Uterus (tissue), 2 donors: ENCODE results near the gene PLA2G4B.

Experiments used
- POLR2A ChIP-seq, 2 donors: fragments of 450-650 bp; IDR thresholded peaks; one replicate each; pipeline ENCODE4 v1.6.1; 2016; ENCODE audit warnings: antibody characterized with exemption in 2 of 2, mild to moderate bottlenecking in 1 of 2, moderate library complexity in 1 of 2
- TF ChIP-seq, protein P1 (sequence below), 4 experiments: fragments of 200-600 bp in 2 of 4; fragments of 450-650 bp in 2 of 4; sonication (generic) in 2 of 4; IDR thresholded peaks; one replicate each; pipeline ENCODE4 v1.5.1; 2016 to 2019; ENCODE audit warnings: antibody characterized with exemption in 4 of 4, mild to moderate bottlenecking in 2 of 4, moderate library complexity in 1 of 4

DNA sequence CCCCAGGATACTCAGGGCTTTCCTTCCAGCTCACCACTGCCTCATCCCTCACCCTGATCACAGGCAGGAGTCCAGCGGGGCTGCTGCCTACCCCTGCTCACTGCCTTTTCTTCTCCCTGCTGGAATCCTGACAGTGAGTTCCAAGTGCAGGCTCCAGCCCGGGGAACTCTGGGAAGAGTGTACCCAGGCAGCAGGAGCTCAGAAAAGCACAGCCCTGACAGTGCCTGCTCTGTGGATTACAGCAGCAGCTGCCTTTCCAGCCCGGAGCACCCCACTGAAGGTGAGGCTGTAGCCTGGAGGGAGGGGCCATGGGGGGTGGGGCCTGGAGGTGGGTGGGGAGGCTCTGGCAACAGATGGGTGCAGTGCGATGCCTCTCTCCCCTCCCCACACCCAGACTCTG lies 16.8 kb upstream of the PLA2G4B start:
- TF ChIP-seq POLR2A (IDR thresholded peaks at IDR 0.05): no peak
- TF ChIP-seq, protein P1, sequence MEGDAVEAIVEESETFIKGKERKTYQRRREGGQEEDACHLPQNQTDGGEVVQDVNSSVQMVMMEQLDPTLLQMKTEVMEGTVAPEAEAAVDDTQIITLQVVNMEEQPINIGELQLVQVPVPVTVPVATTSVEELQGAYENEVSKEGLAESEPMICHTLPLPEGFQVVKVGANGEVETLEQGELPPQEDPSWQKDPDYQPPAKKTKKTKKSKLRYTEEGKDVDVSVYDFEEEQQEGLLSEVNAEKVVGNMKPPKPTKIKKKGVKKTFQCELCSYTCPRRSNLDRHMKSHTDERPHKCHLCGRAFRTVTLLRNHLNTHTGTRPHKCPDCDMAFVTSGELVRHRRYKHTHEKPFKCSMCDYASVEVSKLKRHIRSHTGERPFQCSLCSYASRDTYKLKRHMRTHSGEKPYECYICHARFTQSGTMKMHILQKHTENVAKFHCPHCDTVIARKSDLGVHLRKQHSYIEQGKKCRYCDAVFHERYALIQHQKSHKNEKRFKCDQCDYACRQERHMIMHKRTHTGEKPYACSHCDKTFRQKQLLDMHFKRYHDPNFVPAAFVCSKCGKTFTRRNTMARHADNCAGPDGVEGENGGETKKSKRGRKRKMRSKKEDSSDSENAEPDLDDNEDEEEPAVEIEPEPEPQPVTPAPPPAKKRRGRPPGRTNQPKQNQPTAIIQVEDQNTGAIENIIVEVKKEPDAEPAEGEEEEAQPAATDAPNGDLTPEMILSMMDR (IDR thresholded peaks at IDR 0.05): no peak
